Pancreas (tissue), 10 donors: Measurements from ENCODE around the gene B3GAT1. TPM values are rescaled to one million over a fixed set of nuclear protein-coding genes. Genes with fewer than 3 reads are reported as not detected.
"Not testable (repeated sequence)": the region's sequence is repeated elsewhere in the genome, so short reads cannot be mapped to it uniquely, and the experiment has no call there.

Experiments
- ATAC-seq, 4 donors: fragments of 200-7000 bp; cut with Tn5 transposase; one replicate each; pipeline versions ENCODE4 v1.8.0 to v1.9.1; 2020; ENCODE audit warnings: mild to moderate bottlenecking in 4 of 4, moderate library complexity in 4 of 4
- DNase-seq, 6 donors: peaks; one replicate each; pipeline ENCODE4 v3.0.0-alpha.2; 2020
- FAIRE-seq: peaks from 2 replicates; lab custom pipeline; 2012; peaks lifted over from hg19 to GRCh38; lab: Jason Lieb, UNC
- H3K27ac ChIP-seq, 4 donors: fragments of 200-600 bp; sonication (generic); 1 replicate in 3 of 4; 2 replicates in 1 of 4; pipeline versions ENCODE4 v1.5.0 to v1.8.0; 2020
- H3K27me3 ChIP-seq, 4 donors: fragments of 200-600 bp; one replicate each; pipeline ENCODE4 v1.8.0; 2021
- H3K36me3 ChIP-seq, 3 donors: fragments of 200-600 bp; sonication (generic) in 1 of 3; one replicate each; pipeline versions ENCODE4 v1.5.0 to v1.8.0; 2020 to 2021
- H3K4me1 ChIP-seq, 3 donors: fragments of 200-600 bp; one replicate each; pipeline ENCODE4 v1.8.0; 2021
- H3K4me3 ChIP-seq, 4 donors: fragments of 200-600 bp; sonication (generic) in 2 of 4; one replicate each; pipeline versions ENCODE4 v1.5.0 to v1.8.0; 2020 to 2021
- H3K9me3 ChIP-seq, 4 donors: fragments of 200-600 bp; one replicate each; pipeline ENCODE4 v1.8.0; 2021
- CTCF ChIP-seq, 4 donors: fragments of 200-600 bp; sonication (generic) in 3 of 4; IDR thresholded peaks; one replicate each; pipeline versions ENCODE4 v1.5.0 to v1.8.0; 2021; ENCODE audit warnings: antibody characterized with exemption in 4 of 4
- WGBS, 2 donors: extraction: QIAGEN DNeasy Blood & Tissue Kit; methylation state at CpG; one replicate each; pipeline ENCODE4 v1.1.7; 2013; 5-methylcytosine and 5-hydroxymethylcytosine counted together
- intact Hi-C, 3 donors: fragments of 100-400 bp; cut with DNase I; formaldehyde crosslinking; loops; one replicate each; pipeline versions ENCODE4 v1.11.1 to v1.14.2; 2022
- polyA plus RNA-seq, 2 donors: library from polyadenylated mRNA; stranded (reverse); fragments of 200-250 nt; gene quantifications; one replicate each; pipeline ENCODE4 v1.2.3, GENCODE V29; 2013
- total RNA-seq, 6 donors: library from RNA; stranded (reverse); fragmentation: NEBNext Ultra II Directional in 4 of 6; extraction: Animal tissue kit (Norgen Biotek cat#: 25700) in 4 of 6; gene quantifications; one replicate each; pipeline versions ENCODE4 v1.2.1 to v1.2.4, GENCODE V29; 2021 to 2023
- donor health status: healthy with polysubstance abuse.
- donor health status: DM: no; HTN: no; CAD: no; lungs with moderate emphysema.
- donor health status: DM: no; HTN: no; CAD: no.
- donor health status: control.
- donor health status: control.
- donor health status: Bipolar disorder and iron deficiency.
- donor health status: DM: yes; HTN: yes; CAD: no.
- donor health status: DM: no; HTN: no; CAD: no.
- donor health status: DM: no; HTN: no; CAD: no.
- donor health status: DM: yes; HTN: yes; CAD: no.

Gene B3GAT1
- total and polyA plus RNA-seq, 8 donors, result 0.08 to 1.3 (median 0.20) TPM

DNA sequence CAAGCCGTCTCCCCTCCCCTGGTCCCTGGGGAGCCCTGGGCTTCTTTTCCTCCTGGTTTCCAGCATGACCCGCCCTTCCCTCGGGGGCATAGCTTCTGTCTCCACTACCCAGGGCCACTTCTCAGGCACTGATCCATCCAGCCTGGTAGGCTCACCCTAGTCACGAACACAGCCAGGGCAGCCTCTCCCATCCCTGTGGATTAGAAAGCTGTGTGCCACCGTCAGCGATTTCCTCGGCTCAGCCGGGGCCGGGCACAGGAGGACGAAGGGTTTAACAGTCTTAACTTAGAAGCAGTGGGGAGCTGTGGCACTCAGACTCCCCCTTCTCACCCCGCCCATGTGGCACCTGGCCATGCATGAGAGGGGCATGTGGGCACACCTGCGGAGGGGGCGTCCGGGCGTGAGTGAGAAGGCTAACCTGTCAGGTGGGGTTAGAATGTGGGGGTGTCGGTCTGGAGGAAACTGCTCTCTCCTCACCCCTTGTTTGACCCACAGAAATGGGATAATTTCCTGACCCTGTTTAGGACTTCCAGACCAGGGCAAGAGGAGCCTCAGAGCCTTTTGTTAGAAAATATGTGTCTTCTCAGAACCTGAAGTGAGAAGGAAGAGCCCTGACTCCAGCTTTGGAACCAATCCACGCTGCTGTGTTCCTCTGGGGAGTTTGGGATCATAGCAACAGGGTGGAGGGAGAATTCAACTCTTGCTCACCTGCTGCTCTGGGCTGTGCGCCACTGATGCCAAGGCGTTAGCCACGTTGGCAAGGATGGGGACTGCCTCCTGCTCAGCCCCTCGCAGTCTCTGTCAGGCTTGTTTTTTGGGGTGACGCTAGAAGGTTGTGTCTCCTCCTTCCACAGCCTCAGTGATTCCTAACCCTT, 65.7 kb downstream of the B3GAT1 start:
- Histone ChIP-seq H3K36me3 (no peaks in the 10 kb centered on the region), H3K4me1 (no peaks in the 10 kb centered on the region), H3K4me3 (no peak overlapping the region), H3K9me3 (no peaks in the 10 kb centered on the region), H3K27me3 (no peaks in the 10 kb centered on the region), H3K27ac (no peak overlapping the region)
- FAIRE-seq (no peak), DNase-seq (peak in 2 of 6 donors; percentile 7 to 49), ATAC-seq (no peak)
- intact Hi-C loops, result no loop called here
- no peak for TF ChIP-seq CTCF (IDR thresholded peaks at IDR 0.05)
- WGBS, 2 donors, result 85 to 89% methylated on average over 22 of the region's 22 CpGs

- Histone ChIP-seq H3K4me3 (no peak overlapping the region), H3K27ac (no peak overlapping the region), H3K27me3 (no peaks in the 10 kb centered on the region), H3K36me3 (no peaks in the 10 kb centered on the region), H3K4me1 (no peaks in the 10 kb centered on the region), H3K9me3 (no peaks in the 10 kb centered on the region)
- intact Hi-C loops, result no loop called here
- 82 to 84% methylated on average over 4 of the region's 4 CpGs for WGBS, 2 donors
- ATAC-seq (no peak), FAIRE-seq (no peak), DNase-seq (no peak)
- no peak for TF ChIP-seq CTCF (IDR thresholded peaks at IDR 0.05)
Observed at GRCh38 chr11:134345237-134345550, 66.8 kb downstream of the B3GAT1 start.

- FAIRE-seq, intact Hi-C loops, ATAC-seq: not testable (repeated sequence)
Observed at GRCh38 chr11:134344497-134345236, 67.4 kb downstream of the B3GAT1 start.

DNA sequence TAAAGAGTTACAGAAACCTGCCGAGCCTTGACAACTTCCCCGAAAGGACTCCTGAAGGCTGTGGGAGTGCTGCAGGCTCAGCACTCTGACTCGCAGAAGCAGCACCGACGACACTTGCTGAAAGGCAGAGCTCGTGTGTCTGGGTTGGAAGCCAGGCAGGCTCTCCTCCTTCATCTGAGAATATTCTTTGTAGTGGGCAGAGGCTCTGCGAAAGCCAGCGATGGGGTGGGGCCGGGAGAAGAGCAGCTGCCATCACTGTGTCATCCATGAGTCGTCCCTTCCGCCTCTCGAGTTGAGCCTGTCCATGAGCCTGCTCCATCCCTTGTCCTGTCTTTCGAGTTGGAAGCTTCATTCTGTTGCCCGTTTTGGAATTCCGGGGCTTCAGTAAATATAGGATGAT, 68.4 kb downstream of the B3GAT1 start:
- Histone ChIP-seq H3K9me3 (no peaks in the 10 kb centered on the region), H3K4me1 (no peaks in the 10 kb centered on the region), H3K27me3 (no peaks in the 10 kb centered on the region), H3K4me3 (no peak overlapping the region), H3K36me3 (no peaks in the 10 kb centered on the region), H3K27ac (no peak overlapping the region)
- intact Hi-C loops, result no loop called here
- no peak for FAIRE-seq
- no peak for DNase-seq
- no peak for TF ChIP-seq CTCF (IDR thresholded peaks at IDR 0.05)
- no peak for ATAC-seq
- WGBS, 2 donors, result 82 to 90% methylated on average over 15 of the region's 15 CpGs

More at GRCh38 chr11:134344497-134345236, 67.4 kb downstream of the B3GAT1 start:
- H3K4me3 ChIP-seq, H3K4me1 ChIP-seq, H3K27me3 ChIP-seq, H3K36me3 ChIP-seq, H3K27ac ChIP-seq, H3K9me3 ChIP-seq: not testable (repeated sequence)
- WGBS, 2 donors, result 77 to 81% methylated on average over 22 to 27 of the region's 28 CpGs
- peak in 1 of 6 donors; percentile 39 for DNase-seq

DNA sequence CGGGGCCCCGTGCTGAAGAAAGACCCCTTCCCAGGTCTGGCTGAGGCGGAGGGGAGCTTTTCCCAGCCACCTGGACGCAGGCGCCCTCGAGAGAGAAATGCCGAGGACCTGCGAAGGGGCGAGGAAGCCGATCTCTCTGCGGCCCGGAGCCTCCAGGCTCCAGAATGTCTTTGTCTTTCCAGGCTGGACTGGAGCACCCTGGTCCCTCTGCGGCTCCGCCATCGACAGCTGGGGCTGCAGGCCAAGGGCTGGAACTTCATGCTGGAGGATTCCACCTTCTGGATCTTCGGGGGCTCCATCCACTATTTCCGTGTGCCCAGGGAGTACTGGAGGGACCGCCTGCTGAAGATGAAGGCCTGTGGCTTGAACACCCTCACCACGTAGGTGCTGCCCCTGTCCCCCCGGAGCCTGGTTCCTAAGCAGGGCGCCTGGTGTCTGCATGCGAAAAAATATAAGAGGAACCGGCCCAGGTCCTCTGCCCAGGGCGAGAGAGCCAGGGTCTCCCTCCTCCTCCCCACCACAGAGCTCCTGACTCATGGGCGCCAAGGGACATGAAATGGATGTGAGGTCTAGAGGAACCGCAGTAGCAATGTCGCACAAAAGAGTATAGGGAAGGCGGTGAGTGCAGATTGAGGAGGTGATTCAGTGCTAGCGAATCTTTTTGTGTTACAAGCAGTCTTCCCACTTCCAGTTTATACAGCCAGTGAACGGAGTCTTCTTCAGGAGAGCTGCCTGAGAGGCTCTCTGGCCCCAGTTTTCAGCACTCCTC, 69.3 kb downstream of the B3GAT1 start:
- no peak for FAIRE-seq
- WGBS, 2 donors, result 92 to 93% methylated on average over 29 to 30 of the region's 30 CpGs
- H3K4me3 ChIP-seq, result no peak overlapping the region
- no peak for ATAC-seq
- no peaks in the 10 kb centered on the region for H3K9me3 ChIP-seq
- intact Hi-C loops, result no loop called here
- H3K27ac ChIP-seq, result no peak overlapping the region
- DNase-seq, result no peak
- no peaks in the 10 kb centered on the region for H3K27me3 ChIP-seq
- H3K4me1 ChIP-seq, result no peaks in the 10 kb centered on the region
- H3K36me3 ChIP-seq, result no peaks in the 10 kb centered on the region
- no peak for TF ChIP-seq CTCF (IDR thresholded peaks at IDR 0.05)
